ENCODE data around the gene NUDT17.
"Not testable (repeated sequence)": the region's sequence is repeated elsewhere in the genome, so short reads cannot be mapped to it uniquely, and the experiment has no call there.

NUDT17 gene

DNA sequence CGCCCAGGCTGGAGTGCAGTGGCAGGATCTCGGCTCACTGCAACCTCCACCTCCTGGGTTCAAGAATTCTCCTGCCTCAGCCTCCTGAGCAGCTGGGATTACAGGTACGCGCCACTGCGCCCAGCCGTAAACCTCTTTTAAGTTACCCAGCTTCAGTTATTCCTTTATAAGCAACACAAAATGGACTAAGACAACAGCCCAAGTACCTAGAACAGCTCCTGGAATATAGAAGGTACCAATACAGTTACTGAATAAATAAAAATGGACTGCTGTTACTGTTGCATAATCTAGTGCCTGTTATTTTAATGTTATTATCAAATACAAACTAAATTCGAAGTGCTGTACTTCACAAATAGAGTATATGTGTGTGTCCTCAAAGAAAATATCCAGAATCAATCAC is 38.6 kb upstream of the NUDT17 start:
- H3K4me3 ChIP-seq (ENCODE audit: low read depth, low read length), result no peak overlapping the region
- TF ChIP-seq, protein P1, sequence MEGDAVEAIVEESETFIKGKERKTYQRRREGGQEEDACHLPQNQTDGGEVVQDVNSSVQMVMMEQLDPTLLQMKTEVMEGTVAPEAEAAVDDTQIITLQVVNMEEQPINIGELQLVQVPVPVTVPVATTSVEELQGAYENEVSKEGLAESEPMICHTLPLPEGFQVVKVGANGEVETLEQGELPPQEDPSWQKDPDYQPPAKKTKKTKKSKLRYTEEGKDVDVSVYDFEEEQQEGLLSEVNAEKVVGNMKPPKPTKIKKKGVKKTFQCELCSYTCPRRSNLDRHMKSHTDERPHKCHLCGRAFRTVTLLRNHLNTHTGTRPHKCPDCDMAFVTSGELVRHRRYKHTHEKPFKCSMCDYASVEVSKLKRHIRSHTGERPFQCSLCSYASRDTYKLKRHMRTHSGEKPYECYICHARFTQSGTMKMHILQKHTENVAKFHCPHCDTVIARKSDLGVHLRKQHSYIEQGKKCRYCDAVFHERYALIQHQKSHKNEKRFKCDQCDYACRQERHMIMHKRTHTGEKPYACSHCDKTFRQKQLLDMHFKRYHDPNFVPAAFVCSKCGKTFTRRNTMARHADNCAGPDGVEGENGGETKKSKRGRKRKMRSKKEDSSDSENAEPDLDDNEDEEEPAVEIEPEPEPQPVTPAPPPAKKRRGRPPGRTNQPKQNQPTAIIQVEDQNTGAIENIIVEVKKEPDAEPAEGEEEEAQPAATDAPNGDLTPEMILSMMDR (IDR thresholded peaks at IDR 0.05; ENCODE audit: low read depth, low read length, missing control alignments), result no peak
- no peak for DNase-seq (ENCODE audit: low read depth)

DNA sequence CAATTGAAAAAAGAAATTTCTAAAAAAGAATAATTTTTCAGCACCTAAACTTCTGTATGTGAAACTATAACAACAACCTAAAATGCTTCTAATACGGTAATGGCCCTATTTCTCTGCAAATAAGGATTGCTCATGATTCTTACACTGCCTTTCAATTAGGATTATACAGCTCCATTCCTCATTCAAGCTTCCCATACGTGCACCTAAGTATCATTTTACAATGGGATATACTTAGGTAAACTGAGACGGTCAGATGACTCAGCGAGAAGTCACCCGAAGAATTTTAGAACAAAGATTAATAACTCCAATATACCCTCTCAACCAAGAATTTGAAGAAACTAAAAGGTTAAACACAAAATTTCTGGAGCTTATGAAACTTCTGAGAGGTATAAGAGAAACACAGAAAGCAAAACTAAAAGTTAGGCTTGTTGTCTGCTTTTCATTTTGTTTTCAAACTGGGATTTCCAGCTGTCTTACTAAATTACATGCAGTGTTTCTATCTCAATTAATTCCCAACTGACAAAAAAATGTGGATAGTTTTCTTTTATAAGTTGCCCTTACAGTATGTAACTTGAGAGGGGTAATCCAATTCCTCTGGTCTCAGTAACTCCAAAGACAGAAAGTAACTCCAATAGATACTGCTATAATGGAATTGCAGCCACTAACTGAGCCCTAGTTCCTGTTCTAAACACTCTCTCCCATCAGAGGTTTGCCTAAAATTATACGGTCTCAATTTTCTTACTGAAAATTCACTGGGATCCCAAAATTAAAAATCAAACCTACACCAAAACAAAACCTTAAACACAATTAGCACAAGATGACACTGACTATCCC is 32.2 kb upstream of the NUDT17 start:
- H3K4me3 ChIP-seq (ENCODE audit: low read depth, low read length); DNase-seq (ENCODE audit: low read depth): not testable (repeated sequence)

DNA sequence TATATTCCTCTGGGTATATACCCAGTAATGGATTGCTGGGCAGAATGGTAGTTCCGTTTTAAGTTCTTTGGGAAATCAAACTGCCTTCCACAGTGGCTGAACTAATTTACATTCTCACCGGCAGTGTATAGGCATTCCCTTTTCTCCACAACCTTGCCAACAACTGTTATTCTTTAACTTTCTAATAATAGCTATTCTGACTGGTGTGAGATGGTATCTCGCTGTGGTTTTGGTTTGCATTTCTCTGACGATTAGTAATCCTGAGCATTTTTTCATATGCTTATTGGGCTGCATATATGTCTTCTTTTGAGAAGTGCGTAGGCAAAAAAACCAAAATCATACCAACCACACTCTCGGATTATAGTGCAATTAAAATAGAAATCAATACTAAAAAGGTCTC is 27.3 kb upstream of the NUDT17 start:
- not testable (repeated sequence) for DNase-seq (ENCODE audit: low read depth); H3K4me3 ChIP-seq (ENCODE audit: low read depth, low read length)

DNA sequence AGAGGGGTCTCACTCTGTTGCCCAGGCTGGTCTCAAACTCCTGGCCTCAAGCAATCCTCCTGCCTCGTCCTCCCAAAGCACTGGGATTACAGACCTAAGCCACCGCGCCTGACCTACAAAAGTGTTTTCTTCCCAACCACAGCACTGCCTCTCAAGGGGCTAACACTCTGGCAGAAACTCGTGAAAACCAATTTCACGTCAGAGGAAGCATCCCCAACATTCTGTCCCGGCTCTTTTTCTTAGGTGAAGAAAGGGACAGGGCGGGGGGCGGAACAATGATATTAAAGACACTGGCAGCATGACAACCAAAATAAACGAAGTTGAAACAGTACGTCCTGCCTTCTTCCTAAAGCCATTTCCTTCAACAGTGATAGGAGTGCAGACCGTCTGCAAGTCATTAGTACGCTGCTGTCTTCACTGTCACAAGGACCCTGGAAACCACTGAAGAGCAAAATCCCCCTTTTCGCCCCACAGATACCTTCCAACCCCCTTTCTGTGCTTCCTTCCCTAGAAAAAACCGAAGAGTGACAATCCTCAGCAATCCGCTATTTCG is 22.6 kb upstream of the NUDT17 start:
- H3K4me3 ChIP-seq (ENCODE audit: low read depth, low read length); DNase-seq (ENCODE audit: low read depth): not testable (repeated sequence)

DNA sequence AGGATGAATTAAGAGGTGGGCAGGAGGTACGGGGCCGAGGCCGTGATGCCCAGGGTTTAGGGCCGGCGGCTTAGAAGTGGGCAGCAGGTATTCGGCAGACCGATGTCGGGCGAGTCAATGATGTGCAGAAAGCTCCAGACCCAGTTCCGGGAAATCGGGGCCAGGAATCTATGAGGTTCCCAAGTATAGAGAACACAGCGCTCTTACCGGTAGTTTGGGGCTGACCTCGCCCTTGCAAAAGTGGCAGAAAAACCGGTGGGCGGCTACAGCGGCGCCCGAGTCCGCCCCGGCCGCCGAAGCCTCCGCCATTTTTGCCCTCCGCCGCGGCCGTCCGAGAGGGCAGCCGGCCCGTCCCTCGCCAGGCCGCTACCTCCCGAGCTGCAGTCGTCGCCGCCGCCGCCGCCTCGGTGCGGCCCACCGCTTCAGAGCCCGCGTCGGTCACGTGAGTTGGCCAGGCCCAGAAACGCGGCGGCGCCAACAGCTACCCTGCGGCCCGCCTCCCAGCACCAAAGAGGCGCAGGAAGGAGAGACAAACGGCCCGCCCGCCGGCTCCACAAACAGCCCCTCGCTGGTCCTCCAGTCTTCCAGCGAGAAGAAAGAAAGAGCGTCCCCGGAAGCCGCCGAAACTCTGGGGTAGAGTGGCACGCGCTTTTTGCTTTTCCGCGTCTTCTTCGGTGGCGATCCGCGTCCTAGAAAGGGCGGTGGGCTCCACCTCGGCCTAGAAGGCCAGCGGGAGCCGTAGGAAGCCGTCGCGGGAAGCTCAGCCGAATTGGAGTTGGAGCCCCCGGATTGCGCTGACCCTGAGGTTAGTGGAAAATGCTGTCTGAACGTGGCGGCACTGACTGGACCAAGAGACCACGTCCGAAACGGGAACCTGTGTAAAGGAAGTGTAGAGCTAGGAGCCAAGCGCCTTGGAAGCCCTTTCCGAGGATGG is 21.6 kb upstream of the NUDT17 start, which contains the start of the genes POLR3C and RNF115:
Gene POLR3C, plus strand, starts transcription at position 636 of the 934 bp plus-strand sequence. CDS start 1,577 bp downstream, outside the sequence.
Gene RNF115, minus strand, starts transcription at position 531 of the 934 bp plus-strand sequence. Its CDS starts 222 bp downstream, at position 309.
- peak; percentile 68 for DNase-seq (ENCODE audit: low read depth)
- TF ChIP-seq, protein P1 (IDR thresholded peaks at IDR 0.05; ENCODE audit: low read depth, low read length, missing control alignments), result no peak
- H3K4me3 ChIP-seq (ENCODE audit: low read depth, low read length), result peak within 1 kb of the TSS; percentile 79

DNA sequence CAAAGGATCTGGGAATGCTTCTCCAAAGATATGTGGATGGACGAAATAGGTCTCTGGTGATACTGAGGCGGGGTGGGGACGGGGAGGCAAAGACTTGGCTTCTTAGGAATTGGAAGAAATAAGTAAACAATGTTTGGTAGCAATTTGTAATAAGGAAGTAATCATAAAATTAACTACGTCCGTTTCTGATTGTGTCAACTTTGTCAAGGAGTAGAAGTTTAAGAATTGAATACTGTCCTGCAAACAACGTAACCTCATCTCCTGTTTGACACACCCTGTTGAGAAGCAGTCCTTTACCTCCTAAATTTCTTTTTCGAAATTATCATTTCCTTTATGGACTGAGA is 21.0 kb upstream of the NUDT17 start:
- DNase-seq (ENCODE audit: low read depth), result no peak
- TF ChIP-seq, protein P1 (IDR thresholded peaks at IDR 0.05; ENCODE audit: low read depth, low read length, missing control alignments), result no peak
- peak overlapping the region; percentile 79 for H3K4me3 ChIP-seq (ENCODE audit: low read depth, low read length)

DNA sequence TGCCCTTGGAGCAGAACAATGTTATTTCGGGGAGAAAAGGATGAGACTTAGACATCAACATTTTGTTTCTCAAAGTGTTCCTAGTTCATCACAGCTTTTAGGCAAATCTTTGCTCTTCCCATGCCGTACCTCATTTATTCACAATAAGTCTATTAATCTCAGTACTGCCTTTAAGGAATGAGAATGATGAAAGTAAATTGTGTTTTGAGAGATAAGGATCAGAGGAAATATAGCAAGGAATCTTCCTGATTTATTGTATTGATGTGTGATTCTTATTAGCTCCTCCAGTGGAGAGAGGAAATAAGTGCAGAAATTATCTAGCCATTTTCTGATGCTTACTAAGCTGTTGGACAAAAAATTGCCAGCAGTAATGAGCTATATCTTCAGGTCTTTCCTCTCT is 19.4 kb upstream of the NUDT17 start:
- no peak overlapping the region for H3K4me3 ChIP-seq (ENCODE audit: low read depth, low read length)
- TF ChIP-seq, protein P1 (IDR thresholded peaks at IDR 0.05; ENCODE audit: low read depth, low read length, missing control alignments), result no peak
- no peak for DNase-seq (ENCODE audit: low read depth)

DNA sequence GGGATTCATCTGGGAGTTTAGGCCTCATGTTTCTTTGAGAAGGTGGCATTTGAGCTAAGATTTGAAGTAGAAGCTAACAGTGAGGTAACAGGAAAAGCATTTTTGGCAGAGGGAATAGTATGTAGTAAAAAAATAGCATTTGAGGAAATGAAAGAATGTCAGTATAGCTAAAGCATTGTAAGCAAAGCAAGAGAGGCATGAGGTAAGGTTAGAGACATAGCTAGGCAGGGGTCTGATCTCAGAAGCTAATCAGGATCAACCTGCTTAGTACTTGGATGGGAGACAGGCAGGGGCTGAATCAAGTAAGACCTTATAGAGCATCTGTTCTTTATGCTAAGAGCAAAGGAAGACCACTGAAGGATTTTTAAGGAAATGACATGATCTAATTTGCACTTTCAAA is 17.5 kb upstream of the NUDT17 start:
- DNase-seq (ENCODE audit: low read depth), result no peak
- TF ChIP-seq, protein P1 (IDR thresholded peaks at IDR 0.05; ENCODE audit: low read depth, low read length, missing control alignments), result no peak
- no peak overlapping the region for H3K4me3 ChIP-seq (ENCODE audit: low read depth, low read length)
